COLO668 (cell line): ENCODE results near the gene NAXE.
"Not testable (repeated sequence)": the region's sequence is repeated elsewhere in the genome, so short reads cannot be mapped to it uniquely, and the experiment has no call there.

Source experiments
- DNase-seq: peaks from one replicate; lab custom pipeline; 2025; ENCODE audit not compliant: unreplicated experiment; lab: John Stamatoyannopoulos, UW

Gene NAXE

GRCh38 chr1:156566436-156566835 is 25.1 kb upstream of the NAXE start:
- no peak for DNase-seq

DNA sequence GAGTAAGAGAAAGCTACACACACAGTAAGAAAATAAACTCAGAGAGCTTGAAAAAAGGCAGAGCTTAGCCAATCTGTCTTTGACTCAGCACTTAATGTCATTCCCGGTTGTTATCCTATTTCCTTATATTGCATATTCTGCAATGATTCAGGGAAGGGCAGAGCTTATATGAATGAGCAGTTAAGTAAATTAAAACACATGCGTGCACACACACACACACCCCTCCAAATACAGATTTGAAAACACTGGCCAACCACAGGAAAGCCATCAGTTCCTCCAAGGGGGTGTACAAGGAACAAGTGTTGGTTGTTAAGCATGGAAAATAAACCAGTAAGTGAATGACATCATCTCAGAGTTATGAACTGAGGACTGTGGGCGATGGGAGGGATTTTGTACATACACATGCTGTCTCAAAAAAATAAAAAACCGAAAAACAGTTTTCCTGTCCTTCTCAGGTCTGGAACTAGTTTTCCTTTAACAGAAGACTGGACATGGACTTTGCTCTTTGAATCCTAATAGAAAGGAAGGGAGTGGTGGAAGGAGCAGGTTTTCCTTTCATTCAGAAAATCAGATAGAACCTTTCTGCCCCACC is 20.2 kb upstream of the NAXE start:
- no peak for DNase-seq

GRCh38 chr1:156571919-156572662 is 19.5 kb upstream of the NAXE start, which contains the start of gene IQGAP3:
Gene IQGAP3 (minus strand): TSS chr1:156572565. CDS start chr1:156572529, 36 bp downstream.
- peak; percentile 92 for DNase-seq

DNA sequence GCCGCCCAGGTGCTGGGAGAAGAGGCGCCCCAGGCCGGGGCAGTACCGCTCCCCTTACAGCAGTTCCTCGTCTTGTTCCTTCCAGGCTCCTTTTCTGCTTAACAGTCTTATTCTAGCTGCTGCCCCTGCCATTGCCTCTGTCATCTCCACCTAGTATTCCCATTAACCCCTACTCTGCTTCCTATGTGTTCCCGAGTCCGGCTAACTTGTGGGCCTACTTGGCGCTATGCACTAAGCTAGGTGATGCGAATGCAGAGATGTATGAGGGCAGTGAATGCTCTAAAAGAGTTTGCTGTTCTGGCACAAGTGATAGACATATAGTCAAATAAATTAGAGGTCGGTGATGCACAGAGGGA is 18.9 kb upstream of the NAXE start:
- DNase-seq = no peak

- DNase-seq = no peak
These were observed 17.4 kb upstream of the NAXE start for GRCh38 chr1:156574039-156574633.

DNA sequence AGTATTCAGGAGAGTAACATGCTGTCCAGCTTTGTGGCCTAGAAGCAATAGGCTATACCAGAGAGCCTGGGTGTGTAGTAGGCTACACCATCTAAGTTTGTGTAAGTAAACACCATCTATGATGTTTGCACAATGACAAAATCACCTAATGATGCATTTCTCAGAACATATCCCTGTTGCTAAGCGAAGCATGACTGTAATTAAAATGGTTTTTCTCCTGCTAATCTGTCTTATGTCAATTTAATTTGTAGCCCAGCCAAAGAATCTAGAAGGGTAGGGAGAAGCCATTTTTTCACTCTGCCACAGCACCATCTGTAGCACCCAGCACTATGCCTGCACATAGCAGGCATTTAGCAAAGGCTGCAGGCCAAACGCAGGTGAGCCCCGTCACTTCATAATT is 14.0 kb upstream of the NAXE start:
- no peak for DNase-seq

DNA sequence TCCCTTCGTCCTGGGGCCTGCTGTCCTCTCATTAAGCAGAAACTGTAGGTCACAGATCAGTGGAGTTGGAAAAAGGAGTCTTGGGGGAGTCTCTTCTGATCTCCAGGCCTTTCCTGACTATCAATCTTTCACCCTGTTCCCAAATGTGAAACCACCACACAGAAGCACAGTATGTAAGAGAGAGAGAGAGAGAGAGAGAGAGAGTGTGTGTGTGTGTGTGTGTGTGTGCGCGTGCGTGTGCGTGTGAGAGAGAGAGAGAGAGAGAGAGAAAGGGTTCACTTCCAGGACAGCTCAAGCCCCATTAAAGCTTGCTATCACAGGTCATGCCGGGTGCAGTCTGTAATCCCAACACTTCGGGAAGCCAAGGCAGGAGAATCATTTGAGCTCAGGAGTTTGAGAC is 13.5 kb upstream of the NAXE start:
- DNase-seq = no peak

DNA sequence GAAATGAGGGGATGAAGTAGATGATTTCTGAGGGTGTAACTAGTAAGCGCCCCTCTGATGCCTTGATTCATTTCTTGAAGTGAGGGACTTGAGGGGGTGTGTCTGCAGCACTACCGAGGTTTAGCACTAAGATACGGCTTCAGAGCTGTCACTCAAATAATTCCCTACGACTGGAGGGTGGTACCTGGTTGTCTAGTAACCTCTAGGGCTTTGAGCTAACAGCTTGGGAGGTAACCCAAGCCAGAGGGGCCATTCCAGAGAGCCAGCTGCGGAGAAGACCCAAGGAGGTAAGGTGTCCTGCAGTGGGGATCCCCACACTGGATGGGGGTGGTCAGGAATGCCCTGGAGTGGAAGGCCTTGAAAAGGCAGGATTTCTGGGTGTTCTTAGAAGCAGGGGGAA is 12.1 kb upstream of the NAXE start, which contains the start of gene TTC24:
TTC24 (plus strand) TSS at position 252 of the 400 bp plus-strand sequence. CDS start 1,642 bp downstream, outside the sequence.
- DNase-seq = no peak

DNA sequence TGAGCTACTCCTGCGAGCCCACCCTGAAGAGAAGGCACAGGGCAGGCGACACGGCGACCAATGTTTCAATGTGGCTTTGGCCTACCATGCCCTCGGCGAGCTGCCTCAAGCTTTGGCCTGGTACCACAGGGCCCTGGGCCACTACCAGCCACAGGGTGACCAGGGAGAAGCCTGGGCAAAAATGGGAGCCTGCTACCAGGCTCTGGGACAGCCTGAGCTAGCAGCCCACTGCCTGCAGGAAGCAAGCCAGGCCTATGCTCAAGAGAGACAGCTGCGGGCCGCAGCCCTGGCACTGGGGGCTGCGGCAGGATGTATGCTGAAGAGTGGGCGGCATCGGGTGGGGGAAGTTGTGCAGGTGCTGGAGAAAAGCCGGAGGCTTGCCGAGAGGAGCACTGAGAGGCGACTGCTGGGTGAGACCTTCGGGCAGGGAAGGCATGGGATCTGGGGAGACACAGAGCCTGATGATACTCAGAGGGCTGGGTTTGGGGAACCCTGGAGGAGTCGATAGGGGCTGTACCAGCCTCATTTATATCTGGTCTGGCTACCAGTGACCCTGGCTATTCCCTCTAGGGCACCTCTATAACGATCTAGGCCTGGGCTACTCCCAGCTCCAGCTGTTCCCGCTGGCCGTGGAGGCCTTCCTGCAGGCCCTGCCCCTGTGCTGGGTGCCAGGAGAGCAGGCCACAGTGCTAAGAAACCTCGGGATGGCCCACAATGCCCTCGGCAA is 9.8 kb upstream of the NAXE start:
- DNase-seq = no peak

GRCh38 chr1:156582388-156583017 is 9.1 kb upstream of the NAXE start:
- DNase-seq = no peak

GRCh38 chr1:156583821-156584622 is 7.6 kb upstream of the NAXE start:
- DNase-seq = peak; percentile 75

GRCh38 chr1:156584813-156585212 is 6.8 kb upstream of the NAXE start:
- DNase-seq = peak; percentile 68

- no peak for DNase-seq
These were observed 5.3 kb upstream of the NAXE start for GRCh38 chr1:156586323-156586722.

DNA sequence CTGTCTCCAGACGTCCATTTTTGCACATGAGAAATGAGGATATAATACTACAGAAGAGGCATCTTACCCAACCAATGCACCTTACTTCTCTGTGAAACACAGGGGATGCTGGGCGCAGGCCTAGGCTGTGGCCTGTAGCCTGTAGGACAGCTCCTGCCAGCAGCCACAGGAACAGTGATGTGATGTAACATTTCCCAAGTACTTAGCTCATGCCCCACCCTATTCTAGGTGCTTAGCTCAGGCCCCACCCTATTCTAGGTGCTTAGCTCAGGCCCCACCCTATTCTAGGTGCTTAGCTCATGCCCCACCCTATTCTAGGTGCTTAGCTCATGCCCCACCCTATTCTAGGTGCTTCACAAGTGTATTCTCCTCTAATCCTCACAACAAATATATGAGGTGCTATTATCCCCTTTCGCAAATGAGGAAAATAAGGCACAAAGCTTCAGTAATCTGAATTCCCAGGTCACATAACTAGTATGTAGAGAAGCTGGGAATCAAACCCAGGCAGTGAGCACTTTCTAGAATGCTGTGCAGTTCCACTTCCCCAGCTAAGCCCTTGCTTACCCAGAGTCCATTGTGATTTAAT is 4.6 kb upstream of the NAXE start:
- DNase-seq = no peak

GRCh38 chr1:156587927-156588326 is 3.6 kb upstream of the NAXE start:
- not testable (repeated sequence) for DNase-seq

GRCh38 chr1:156589546-156589945 is 2.0 kb upstream of the NAXE start:
- DNase-seq = no peak

DNA sequence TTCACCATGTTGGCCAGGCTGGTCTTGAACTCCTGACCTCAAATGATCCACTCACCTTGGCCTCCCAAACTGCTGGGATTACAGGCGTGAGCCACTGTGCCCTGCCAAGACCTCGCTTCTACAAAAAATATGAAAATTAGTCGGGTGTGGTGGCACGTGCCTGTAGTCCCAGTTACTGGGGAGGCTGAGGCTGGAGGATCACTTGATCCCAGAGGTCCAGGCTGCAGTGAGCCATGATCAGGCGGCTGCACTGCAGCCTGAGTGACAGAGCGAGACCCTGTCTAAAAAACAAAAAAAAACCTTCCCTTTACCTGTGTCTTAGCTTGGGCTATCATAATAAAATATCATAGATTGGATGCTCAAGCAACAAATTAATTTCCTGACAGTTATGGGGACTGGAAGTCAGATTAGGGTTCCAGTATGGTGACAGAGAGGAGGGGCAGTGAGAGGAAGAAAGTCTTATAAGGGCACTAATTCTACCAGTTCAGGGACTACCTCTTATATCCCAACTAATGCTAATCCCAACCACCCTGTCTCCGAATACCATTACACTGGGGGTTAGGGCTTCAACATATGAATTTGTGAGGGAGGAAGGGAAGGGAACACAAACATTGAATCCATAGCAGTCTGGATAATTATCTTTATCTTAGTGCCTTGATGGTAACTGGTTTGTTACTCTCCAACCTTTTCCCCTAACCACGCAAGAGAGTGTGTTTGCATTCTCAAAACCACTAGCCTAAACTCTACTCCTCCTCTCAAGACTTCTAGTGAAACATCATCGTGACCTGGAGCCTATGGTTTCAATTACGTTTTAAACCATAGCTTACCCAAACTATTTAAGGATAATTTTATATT is 1.0 kb upstream of the NAXE start:
- DNase-seq = no peak

- DNase-seq = peak; percentile 43
These were observed 470 bp upstream of the NAXE start for GRCh38 chr1:156591181-156591431.

DNA sequence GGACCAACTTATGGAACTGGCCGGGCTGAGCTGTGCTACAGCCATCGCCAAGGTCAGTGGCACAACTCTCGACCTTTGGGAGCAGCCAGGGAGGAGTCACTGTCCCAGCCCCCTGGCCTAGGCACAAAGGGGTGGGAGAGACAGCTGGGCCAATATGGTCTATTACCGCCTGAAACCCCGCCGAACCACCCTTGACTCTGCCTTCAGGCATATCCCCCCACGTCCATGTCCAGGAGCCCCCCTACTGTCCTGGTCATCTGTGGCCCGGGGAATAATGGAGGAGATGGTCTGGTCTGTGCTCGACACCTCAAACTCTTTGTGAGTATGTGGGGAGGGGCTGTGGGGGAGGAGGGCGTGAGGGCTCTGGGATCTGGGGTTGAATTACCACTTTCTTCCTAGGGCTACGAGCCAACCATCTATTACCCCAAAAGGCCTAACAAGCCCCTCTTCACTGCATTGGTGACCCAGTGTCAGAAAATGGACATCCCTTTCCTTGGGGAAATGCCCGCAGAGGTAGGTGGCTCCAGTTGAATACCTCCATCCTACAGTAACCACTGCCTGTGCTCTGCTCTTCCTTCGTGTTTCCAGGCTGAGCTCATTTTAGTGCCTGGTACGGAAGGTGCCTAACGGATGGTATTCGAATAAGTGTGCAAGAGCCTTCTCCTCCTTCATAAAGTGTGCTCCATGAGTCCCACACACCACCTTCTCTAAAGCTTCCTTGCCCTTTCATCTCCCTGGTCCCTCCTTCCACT is 758 bp downstream of the NAXE start:
- no peak for DNase-seq
